ENCODE data around the gene BLVRB. TPM values are rescaled to one million over a fixed set of nuclear protein-coding genes. Genes with fewer than 3 reads are reported as not detected.

BLVRB gene
- total and polyA plus RNA-seq, 9 of the 15 experiments (the other 6 are each of a cell fraction or from before 2014, with no cell fraction given), result 81.1 to 749 (median 331) TPM

- TF ChIP-seq PKNOX1 (IDR thresholded peaks at IDR 0.05) (peak; percentile 13; the same call in 1 of the 2 replicates), BCL6 (CRISPR knock-in tag; IDR thresholded peaks at IDR 0.05) (no peak), SRSF1 (IDR thresholded peaks at IDR 0.05; ENCODE audit: low read depth, low read length) (no peak), DLX4 (CRISPR knock-in tag; IDR thresholded peaks at IDR 0.05) (no peak), SRF (CRISPR knock-in tag; IDR thresholded peaks at IDR 0.05) (no peak), ZFP36 (IDR thresholded peaks at IDR 0.05; ENCODE audit: low read depth, low read length, partially characterized antibody) (no peak), STAG1 (CRISPR knock-in tag; IDR thresholded peaks at IDR 0.05; ENCODE audit: borderline replicate concordance) (no peak), HNRNPK (IDR thresholded peaks at IDR 0.05; ENCODE audit: low read depth, low read length, poor library complexity, severe bottlenecking) (no peak), NFATC3 (IDR thresholded peaks at IDR 0.05) (peak; percentile 47; the same call in 1 of the 2 replicates), ZNF121 (CRISPR knock-in tag; conservative IDR thresholded peaks at IDR 0.05) (no peak), UBTF (IDR thresholded peaks at IDR 0.05; ENCODE audit: borderline replicate concordance in 1 of 2, low read depth in 2 of 2, low read length in 2 of 2) (no peak), MTF1 (CRISPR knock-in tag; IDR thresholded peaks at IDR 0.05; ENCODE audit: borderline replicate concordance) (no peak), TAF15 (IDR thresholded peaks at IDR 0.05; ENCODE audit: low read depth, low read length) (no peak), MEF2A (IDR thresholded peaks at IDR 0.05; ENCODE audit: control insufficient read depth, low read depth, low read length) (no peak), NR4A1 (CRISPR knock-in tag; IDR thresholded peaks at IDR 0.05) (no peak), NR4A1 (tag; IDR thresholded peaks at IDR 0.05) (no peak)
- TF ChIP-seq, protein P1, sequence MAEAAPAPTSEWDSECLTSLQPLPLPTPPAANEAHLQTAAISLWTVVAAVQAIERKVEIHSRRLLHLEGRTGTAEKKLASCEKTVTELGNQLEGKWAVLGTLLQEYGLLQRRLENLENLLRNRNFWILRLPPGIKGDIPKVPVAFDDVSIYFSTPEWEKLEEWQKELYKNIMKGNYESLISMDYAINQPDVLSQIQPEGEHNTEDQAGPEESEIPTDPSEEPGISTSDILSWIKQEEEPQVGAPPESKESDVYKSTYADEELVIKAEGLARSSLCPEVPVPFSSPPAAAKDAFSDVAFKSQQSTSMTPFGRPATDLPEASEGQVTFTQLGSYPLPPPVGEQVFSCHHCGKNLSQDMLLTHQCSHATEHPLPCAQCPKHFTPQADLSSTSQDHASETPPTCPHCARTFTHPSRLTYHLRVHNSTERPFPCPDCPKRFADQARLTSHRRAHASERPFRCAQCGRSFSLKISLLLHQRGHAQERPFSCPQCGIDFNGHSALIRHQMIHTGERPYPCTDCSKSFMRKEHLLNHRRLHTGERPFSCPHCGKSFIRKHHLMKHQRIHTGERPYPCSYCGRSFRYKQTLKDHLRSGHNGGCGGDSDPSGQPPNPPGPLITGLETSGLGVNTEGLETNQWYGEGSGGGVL (CRISPR knock-in tag; IDR thresholded peaks at IDR 0.05), result no peak
- TF ChIP-seq, protein P2, sequence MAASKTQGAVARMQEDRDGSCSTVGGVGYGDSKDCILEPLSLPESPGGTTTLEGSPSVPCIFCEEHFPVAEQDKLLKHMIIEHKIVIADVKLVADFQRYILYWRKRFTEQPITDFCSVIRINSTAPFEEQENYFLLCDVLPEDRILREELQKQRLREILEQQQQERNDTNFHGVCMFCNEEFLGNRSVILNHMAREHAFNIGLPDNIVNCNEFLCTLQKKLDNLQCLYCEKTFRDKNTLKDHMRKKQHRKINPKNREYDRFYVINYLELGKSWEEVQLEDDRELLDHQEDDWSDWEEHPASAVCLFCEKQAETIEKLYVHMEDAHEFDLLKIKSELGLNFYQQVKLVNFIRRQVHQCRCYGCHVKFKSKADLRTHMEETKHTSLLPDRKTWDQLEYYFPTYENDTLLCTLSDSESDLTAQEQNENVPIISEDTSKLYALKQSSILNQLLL (CRISPR knock-in tag; IDR thresholded peaks at IDR 0.05; ENCODE audit: borderline replicate concordance), result no peak
Measured at GRCh38 chr19:40403262-40403984, 62.1 kb downstream of the BLVRB start (continued).

Measured in K562 (cell line).